ENCODE measurements around the gene FOCAD. TPM values are rescaled to one million over a fixed set of nuclear protein-coding genes. Genes with fewer than 3 reads are reported as not detected.

The FOCAD gene
- total and polyA plus RNA-seq, 2 of the 8 experiments (the other 6 are each of a cell fraction or from before 2014, with no cell fraction given) = 22.0 to 38.4 TPM

- no peak overlapping the region for H2BK20ac ChIP-seq (ENCODE audit: low read length)
- no peak overlapping the region for H3K4me2 ChIP-seq (ENCODE audit: insufficient read depth in 1 of 2, low read depth in 2 of 2, low read length in 2 of 2)
- no peaks in the 10 kb centered on the region for H3K79me1 ChIP-seq (ENCODE audit: low read depth, low read length)
- H2AK5ac ChIP-seq (ENCODE audit: low read depth, low read length) = no peak overlapping the region
- H3K36me3 ChIP-seq (ENCODE audit: control insufficient read depth in 2 of 4, insufficient read depth in 4 of 4, low read length in 3 of 4) = no peaks in the 10 kb centered on the region
- no peak overlapping the region for H2BK5ac ChIP-seq (ENCODE audit: low read depth, low read length)
- CTCF ChIA-PET (ENCODE audit: partially characterized antibody) = interaction anchor here (0.5 to 1.9 kb wide), 3 partner anchors 21 to 383 kb away, joined by 3 to 7 read pairs (median 4); no protein-coding TSS in a partner anchor
- no peaks in the 10 kb centered on the region for H3K27me3 ChIP-seq (replicated peaks in 1 of 4; ENCODE audit: control insufficient read depth in 3 of 4, extremely low read depth in 1 of 4, insufficient read depth in 3 of 4, low read length in 3 of 4)
- H4K20me1 ChIP-seq (replicated peaks in 1 of 2; ENCODE audit: control insufficient read depth in 1 of 2, insufficient read depth in 2 of 2, low read length in 2 of 2) = no peaks in the 10 kb centered on the region
- H3K4me3 ChIP-seq (ENCODE audit: extremely low read depth in 1 of 4, insufficient read depth in 2 of 4, low read depth in 3 of 4, low read length in 4 of 4) = no peak overlapping the region
- POLR2A ChIA-PET (ENCODE audit: partially characterized antibody) = no interaction called here
- no peak overlapping the region for H2AFZ ChIP-seq (ENCODE audit: low read length)
- no peak overlapping the region for H3K56ac ChIP-seq (replicated peaks; ENCODE audit: insufficient read length, low read depth, low read length)
- H3K9me3 ChIP-seq (ENCODE audit: insufficient read depth in 2 of 2, low read depth in 1 of 2, low read length in 1 of 2) = no peaks in the 10 kb centered on the region
- no peak overlapping the region for H4K91ac ChIP-seq (replicated peaks; ENCODE audit: insufficient read length, low read length)
- no peak overlapping the region for H4K5ac ChIP-seq (ENCODE audit: insufficient read length, low read depth, low read length)
- FAIRE-seq (no peak), DNase-seq (ENCODE audit: low read depth in 1 of 2, low spot score in 2 of 2) (no peak)
- no peak overlapping the region for H3K18ac ChIP-seq (ENCODE audit: extremely low read depth, low read length)
- H3K4me1 ChIP-seq (replicated peaks in 1 of 4; ENCODE audit: control insufficient read depth in 3 of 4, insufficient read depth in 4 of 4, low read length in 3 of 4) = no peaks in the 10 kb centered on the region
- H3K23me2 ChIP-seq (ENCODE audit: low read depth, low read length) = no peaks in the 10 kb centered on the region
- no peak overlapping the region for H3K9ac ChIP-seq (replicated peaks in 1 of 4; ENCODE audit: extremely low read depth in 1 of 4, low read depth in 3 of 4, low read length in 3 of 4)
- no peak overlapping the region for H2BK15ac ChIP-seq (ENCODE audit: low read length)
- H2BK12ac ChIP-seq (ENCODE audit: low read depth, low read length) = no peak overlapping the region
- TF ChIP-seq MAFK (IDR thresholded peaks at IDR 0.05; ENCODE audit: low read depth, low read length) (no peak), POLR2A (IDR thresholded peaks at IDR 0.05; ENCODE audit: control extremely low read depth in 1 of 2, low read depth in 2 of 2, low read length in 2 of 2) (no peak), E2F6 (IDR thresholded peaks at IDR 0.05) (no peak), SAP30 (IDR thresholded peaks at IDR 0.05; ENCODE audit: insufficient read depth, insufficient replicate concordance, low read length) (no peak), CTBP2 (IDR thresholded peaks at IDR 0.05; ENCODE audit: borderline replicate concordance, insufficient read depth, insufficient read length, low read length) (no peak), TCF12 (IDR thresholded peaks at IDR 0.05; ENCODE audit: low read depth, low read length) (no peak)
- no peak overlapping the region for H3K4ac ChIP-seq (replicated peaks; ENCODE audit: insufficient read length, low read depth, low read length)
- H4K8ac ChIP-seq (ENCODE audit: extremely low read depth, insufficient read depth, low read length) = no peak overlapping the region
- H2BK120ac ChIP-seq (replicated peaks; ENCODE audit: low read depth, low read length) = no peak overlapping the region
- H3K23ac ChIP-seq (ENCODE audit: insufficient read length) = no peak overlapping the region
- 75% methylated on average over 1 of the region's 1 CpG; no CpG with 5 or more reads in 1 of the 2 experiments for WGBS, 2 experiments (ENCODE audit: extremely low coverage in 1 of 2, insufficient coverage in 1 of 2, insufficient read length in 1 of 2, insufficient replicate concordance in 2 of 2, low coverage in 1 of 2, low lambda C conversion rate in 2 of 2, missing lambda C conversion rate in 1 of 2)
- H3K79me2 ChIP-seq (ENCODE audit: control insufficient read depth in 1 of 2, insufficient read depth in 2 of 2, low read length in 2 of 2) = no peaks in the 10 kb centered on the region
- no peak overlapping the region for H3K14ac ChIP-seq (ENCODE audit: insufficient read length)
- H3K27ac ChIP-seq (ENCODE audit: low read depth, low read length) = no peak overlapping the region
Measured at GRCh38 chr9:20904995-20905394, 220.9 kb downstream of the FOCAD start.

All from H1 (cell line).